ENCODE data around the gene RAB7A.
A peak's percentile ranks its signal among the peaks of the same experiment; 100 is the strongest.

Gene RAB7A

GRCh38 chr3:128799653-128800052 lies 73.7 kb downstream of the RAB7A start:
- Histone ChIP-seq H3K79me1 (ENCODE audit: low read length) (peaks cover 13% of the 10 kb centered on the region), H3K27ac (ENCODE audit: low read depth, low read length) (no peak overlapping the region), H2BK5ac (ENCODE audit: low read length) (no peak overlapping the region), H3K4me2 (ENCODE audit: low read length) (no peak overlapping the region), H3K27me3 (ENCODE audit: insufficient read depth, low read length, poor library complexity) (no peaks in the 10 kb centered on the region), H3K4ac (ENCODE audit: low read depth, low read length) (no peak overlapping the region), H4K8ac (ENCODE audit: low read depth, low read length) (no peak overlapping the region), H3K9ac (ENCODE audit: low read length) (no peak overlapping the region), H3K36me3 (ENCODE audit: control insufficient read depth, insufficient read depth, low read length) (peaks cover 9% of the 10 kb centered on the region), H2BK120ac (ENCODE audit: low read depth, low read length) (no peak overlapping the region), H3K79me2 (ENCODE audit: control insufficient read depth, insufficient read depth, low read length) (peaks cover 2% of the 10 kb centered on the region), H4K5ac (ENCODE audit: low read length) (no peak overlapping the region), H3K4me3 (ENCODE audit: low read length) (no peak overlapping the region), H3K18ac (ENCODE audit: low read length) (no peak overlapping the region), H2BK15ac (replicated peaks; ENCODE audit: low read depth) (no peak overlapping the region), H3K4me1 (ENCODE audit: control insufficient read depth, low read depth, low read length) (no peaks in the 10 kb centered on the region), H2AK5ac (ENCODE audit: low read length) (no peak overlapping the region), H3K56ac (ENCODE audit: low read length) (no peak overlapping the region), H3K23ac (ENCODE audit: low read length) (no peak overlapping the region)
- no peak for DNase-seq
- no CpG with 5 or more reads among the region's 1 CpG for WGBS (ENCODE audit: extremely low coverage, insufficient coverage, low lambda C conversion rate)

GRCh38 chr3:128800241-128801187 lies 74.5 kb downstream of the RAB7A start:
- H3K9ac ChIP-seq (ENCODE audit: low read length), result no peak overlapping the region
- H3K27ac ChIP-seq (ENCODE audit: low read depth, low read length), result no peak overlapping the region
- WGBS (ENCODE audit: extremely low coverage, insufficient coverage, low lambda C conversion rate), result no CpG with 5 or more reads among the region's 9 CpGs
- no peak overlapping the region for H3K56ac ChIP-seq (ENCODE audit: low read length)
- no peak overlapping the region for H3K4me2 ChIP-seq (ENCODE audit: low read length)
- H3K4me3 ChIP-seq (ENCODE audit: low read length), result no peak overlapping the region
- H2BK120ac ChIP-seq (ENCODE audit: low read depth, low read length), result no peak overlapping the region
- peaks cover 6% of the 10 kb centered on the region for H3K79me2 ChIP-seq (ENCODE audit: control insufficient read depth, insufficient read depth, low read length)
- H3K18ac ChIP-seq (ENCODE audit: low read length), result no peak overlapping the region
- H3K4ac ChIP-seq (ENCODE audit: low read depth, low read length), result no peak overlapping the region
- H3K36me3 ChIP-seq (ENCODE audit: control insufficient read depth, insufficient read depth, low read length), result peaks cover 9% of the 10 kb centered on the region
- no peak overlapping the region for H2BK5ac ChIP-seq (ENCODE audit: low read length)
- no peak overlapping the region for H3K23ac ChIP-seq (ENCODE audit: low read length)
- no peaks in the 10 kb centered on the region for H3K27me3 ChIP-seq (ENCODE audit: insufficient read depth, low read length, poor library complexity)
- no peak for DNase-seq
- H4K5ac ChIP-seq (ENCODE audit: low read length), result no peak overlapping the region
- no peak overlapping the region for H4K8ac ChIP-seq (ENCODE audit: low read depth, low read length)
- H2AK5ac ChIP-seq (ENCODE audit: low read length), result no peak overlapping the region
- H2BK15ac ChIP-seq (replicated peaks; ENCODE audit: low read depth), result no peak overlapping the region
- H3K79me1 ChIP-seq (ENCODE audit: low read length), result peaks cover 17% of the 10 kb centered on the region
- no peaks in the 10 kb centered on the region for H3K4me1 ChIP-seq (ENCODE audit: control insufficient read depth, low read depth, low read length)

- no peak overlapping the region for H3K27ac ChIP-seq (ENCODE audit: low read depth, low read length)
- H2BK120ac ChIP-seq (ENCODE audit: low read depth, low read length), result no peak overlapping the region
- no peak overlapping the region for H3K18ac ChIP-seq (ENCODE audit: low read length)
- no peaks in the 10 kb centered on the region for H3K27me3 ChIP-seq (ENCODE audit: insufficient read depth, low read length, poor library complexity)
- no peak overlapping the region for H4K5ac ChIP-seq (ENCODE audit: low read length)
- peaks cover 6% of the 10 kb centered on the region for H3K79me2 ChIP-seq (ENCODE audit: control insufficient read depth, insufficient read depth, low read length)
- no peak overlapping the region for H2BK5ac ChIP-seq (ENCODE audit: low read length)
- no peak overlapping the region for H3K56ac ChIP-seq (ENCODE audit: low read length)
- no peak overlapping the region for H3K4me3 ChIP-seq (ENCODE audit: low read length)
- H3K23ac ChIP-seq (ENCODE audit: low read length), result no peak overlapping the region
- no peak overlapping the region for H3K9ac ChIP-seq (ENCODE audit: low read length)
- no peak overlapping the region for H2BK15ac ChIP-seq (replicated peaks; ENCODE audit: low read depth)
- no peak overlapping the region for H3K4me2 ChIP-seq (ENCODE audit: low read length)
- H3K36me3 ChIP-seq (ENCODE audit: control insufficient read depth, insufficient read depth, low read length), result peaks cover 9% of the 10 kb centered on the region
- no CpG with 5 or more reads among the region's 2 CpGs for WGBS (ENCODE audit: extremely low coverage, insufficient coverage, low lambda C conversion rate)
- no peak for DNase-seq
- H4K8ac ChIP-seq (ENCODE audit: low read depth, low read length), result no peak overlapping the region
- H3K79me1 ChIP-seq (ENCODE audit: low read length), result peaks cover 14% of the 10 kb centered on the region
- H2AK5ac ChIP-seq (ENCODE audit: low read length), result no peak overlapping the region
- H3K4ac ChIP-seq (ENCODE audit: low read depth, low read length), result no peak overlapping the region
- H3K4me1 ChIP-seq (ENCODE audit: control insufficient read depth, low read depth, low read length), result no peaks in the 10 kb centered on the region
Measured at GRCh38 chr3:128801779-128802380, 75.9 kb downstream of the RAB7A start.

DNA sequence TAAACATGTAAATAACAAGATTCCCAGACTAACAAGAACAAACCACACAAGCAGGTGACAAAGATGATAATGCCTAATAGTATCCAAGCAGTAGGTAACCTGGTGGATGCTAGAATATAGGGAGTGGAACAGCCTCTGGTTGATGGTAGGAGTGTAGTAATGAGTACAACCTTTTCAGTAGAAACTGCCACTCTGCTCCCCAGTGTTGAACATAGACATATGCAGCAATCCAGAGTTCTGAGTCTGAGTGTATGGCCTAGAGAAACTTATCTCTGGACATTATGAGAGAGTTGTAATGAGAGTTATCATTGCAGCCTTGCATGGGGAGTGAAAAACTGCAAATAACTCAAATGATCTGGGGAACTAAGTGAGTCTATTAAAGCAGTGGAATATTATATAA lies 77.3 kb downstream of the RAB7A start:
- no peak overlapping the region for H3K4me3 ChIP-seq (ENCODE audit: low read length)
- no peak overlapping the region for H4K5ac ChIP-seq (ENCODE audit: low read length)
- H3K4ac ChIP-seq (ENCODE audit: low read depth, low read length), result no peak overlapping the region
- peaks cover 9% of the 10 kb centered on the region for H3K79me1 ChIP-seq (ENCODE audit: low read length)
- H3K23ac ChIP-seq (ENCODE audit: low read length), result no peak overlapping the region
- H3K27ac ChIP-seq (ENCODE audit: low read depth, low read length), result no peak overlapping the region
- DNase-seq, result no peak
- H3K79me2 ChIP-seq (ENCODE audit: control insufficient read depth, insufficient read depth, low read length), result peaks cover 5% of the 10 kb centered on the region
- H3K27me3 ChIP-seq (ENCODE audit: insufficient read depth, low read length, poor library complexity), result no peaks in the 10 kb centered on the region
- H3K4me1 ChIP-seq (ENCODE audit: control insufficient read depth, low read depth, low read length), result no peaks in the 10 kb centered on the region
- no peak overlapping the region for H2BK15ac ChIP-seq (replicated peaks; ENCODE audit: low read depth)
- H3K56ac ChIP-seq (ENCODE audit: low read length), result no peak overlapping the region
- H3K36me3 ChIP-seq (ENCODE audit: control insufficient read depth, insufficient read depth, low read length), result peaks cover 4% of the 10 kb centered on the region
- H3K9ac ChIP-seq (ENCODE audit: low read length), result no peak overlapping the region
- no peak overlapping the region for H2BK120ac ChIP-seq (ENCODE audit: low read depth, low read length)
- H2BK5ac ChIP-seq (ENCODE audit: low read length), result no peak overlapping the region
- no peak overlapping the region for H3K4me2 ChIP-seq (ENCODE audit: low read length)
- H4K8ac ChIP-seq (ENCODE audit: low read depth, low read length), result no peak overlapping the region
- H3K18ac ChIP-seq (ENCODE audit: low read length), result no peak overlapping the region
- no peak overlapping the region for H2AK5ac ChIP-seq (ENCODE audit: low read length)

- no peak overlapping the region for H3K56ac ChIP-seq (ENCODE audit: low read length)
- H3K18ac ChIP-seq (ENCODE audit: low read length), result no peak overlapping the region
- no peak overlapping the region for H3K23ac ChIP-seq (ENCODE audit: low read length)
- no peak overlapping the region for H4K8ac ChIP-seq (ENCODE audit: low read depth, low read length)
- peaks cover 5% of the 10 kb centered on the region for H3K79me2 ChIP-seq (ENCODE audit: control insufficient read depth, insufficient read depth, low read length)
- H3K4me3 ChIP-seq (ENCODE audit: low read length), result no peak overlapping the region
- H3K9ac ChIP-seq (ENCODE audit: low read length), result no peak overlapping the region
- no peak overlapping the region for H3K4ac ChIP-seq (ENCODE audit: low read depth, low read length)
- H2AK5ac ChIP-seq (ENCODE audit: low read length), result no peak overlapping the region
- H2BK5ac ChIP-seq (ENCODE audit: low read length), result no peak overlapping the region
- H3K27me3 ChIP-seq (ENCODE audit: insufficient read depth, low read length, poor library complexity), result no peaks in the 10 kb centered on the region
- H3K79me1 ChIP-seq (ENCODE audit: low read length), result peaks cover 11% of the 10 kb centered on the region
- no CpG with 5 or more reads among the region's 5 CpGs for WGBS (ENCODE audit: extremely low coverage, insufficient coverage, low lambda C conversion rate)
- no peak overlapping the region for H2BK120ac ChIP-seq (ENCODE audit: low read depth, low read length)
- H4K5ac ChIP-seq (ENCODE audit: low read length), result no peak overlapping the region
- no peak overlapping the region for H3K4me2 ChIP-seq (ENCODE audit: low read length)
- H3K4me1 ChIP-seq (ENCODE audit: control insufficient read depth, low read depth, low read length), result no peaks in the 10 kb centered on the region
- H3K36me3 ChIP-seq (ENCODE audit: control insufficient read depth, insufficient read depth, low read length), result peaks cover 3% of the 10 kb centered on the region
- DNase-seq, result peak; percentile 39
- H3K27ac ChIP-seq (ENCODE audit: low read depth, low read length), result no peak overlapping the region
- no peak overlapping the region for H2BK15ac ChIP-seq (replicated peaks; ENCODE audit: low read depth)
Measured at GRCh38 chr3:128804017-128804810, 78.2 kb downstream of the RAB7A start.
